ENCODE measurements around the gene FUBP1. TPM values are rescaled to one million over a fixed set of nuclear protein-coding genes. Genes with fewer than 3 reads are reported as not detected.

The FUBP1 gene
- total and polyA plus RNA-seq, 2 donors (not counting 1 experiment from before 2014, with no cell fraction given), result 95.8 to 249 TPM

DNA sequence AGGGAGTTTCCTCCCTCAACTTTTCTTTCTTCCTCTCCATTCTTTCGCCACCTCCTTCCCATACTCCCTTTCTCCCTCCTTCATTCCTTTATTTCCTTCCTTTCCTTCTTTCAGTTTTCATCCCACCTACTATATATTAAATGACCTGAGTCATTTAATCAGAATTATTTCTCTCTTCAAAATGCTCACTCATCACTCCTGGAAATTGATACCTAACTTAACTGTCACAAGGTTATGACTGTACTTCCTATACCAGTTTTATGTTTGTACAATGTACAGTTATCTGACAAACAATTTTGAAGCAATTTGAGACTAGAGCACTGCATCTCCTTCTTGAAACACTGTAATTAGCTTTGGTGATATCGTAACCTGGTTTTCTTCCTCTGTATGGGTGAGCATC lies 49.1 kb downstream of the FUBP1 start:
- ChIA-PET POLR2A (no interaction called here), CTCF (no interaction called here)
- Histone ChIP-seq H3K27ac (ENCODE audit: low read length in 2 of 2) (no peak overlapping the region), H3K9me3 (ENCODE audit: control extremely low read depth in 1 of 3, control insufficient read depth in 2 of 3, insufficient read depth in 1 of 3, low read length in 2 of 3) (no peaks in the 10 kb centered on the region), H3K9ac (ENCODE audit: low read length) (no peak overlapping the region), H3K4me2 (replicated peaks; ENCODE audit: low read depth, low read length, poor library complexity, severe bottlenecking) (no peak overlapping the region), H3K36me3 (replicated peaks in 1 of 2; ENCODE audit: control extremely low read depth in 1 of 2, control insufficient read depth in 1 of 2, extremely low read depth in 1 of 2, insufficient read depth in 2 of 2, low read length in 1 of 2) (no peaks in the 10 kb centered on the region), H2AFZ (ENCODE audit: insufficient read depth, low read depth, low read length, poor library complexity, severe bottlenecking) (no peak overlapping the region), H4K20me1 (ENCODE audit: control insufficient read depth, insufficient read depth, low read length, poor library complexity, severe bottlenecking) (no peaks in the 10 kb centered on the region), H3K27me3 (replicated peaks in 1 of 4; ENCODE audit: control extremely low read depth in 1 of 4, control insufficient read depth in 3 of 4, insufficient read depth in 4 of 4, low read length in 3 of 4) (no peaks in the 10 kb centered on the region), H3K79me2 (ENCODE audit: control insufficient read depth, insufficient read depth, low read length) (no peaks in the 10 kb centered on the region), H3K4me1 (ENCODE audit: control insufficient read depth in 2 of 2, insufficient read depth in 2 of 2, low read length in 2 of 2) (peaks cover 0 to 3% of the 10 kb centered on the region in 2 donors), H3K4me3 (ENCODE audit: control extremely low read depth in 1 of 5, extremely low read depth in 1 of 5, insufficient read depth in 1 of 5, low read depth in 2 of 5, low read length in 4 of 5) (no peak overlapping the region)
- ATAC-seq (ENCODE audit: low read depth) (no peak), DNase-seq (no peak)
- Mint-ChIP-seq H3K4me3 (no peak overlapping the region), H3K27ac (no peak overlapping the region), H3K27me3 (no peaks in the 10 kb centered on the region), H3K9me3 (ENCODE audit: insufficient read depth) (no peaks in the 10 kb centered on the region), H3K4me1 (peaks cover 14% of the 10 kb centered on the region)
- intact Hi-C loops (cut with micrococcal nuclease), result no loop called here
- TF ChIP-seq, protein P1, sequence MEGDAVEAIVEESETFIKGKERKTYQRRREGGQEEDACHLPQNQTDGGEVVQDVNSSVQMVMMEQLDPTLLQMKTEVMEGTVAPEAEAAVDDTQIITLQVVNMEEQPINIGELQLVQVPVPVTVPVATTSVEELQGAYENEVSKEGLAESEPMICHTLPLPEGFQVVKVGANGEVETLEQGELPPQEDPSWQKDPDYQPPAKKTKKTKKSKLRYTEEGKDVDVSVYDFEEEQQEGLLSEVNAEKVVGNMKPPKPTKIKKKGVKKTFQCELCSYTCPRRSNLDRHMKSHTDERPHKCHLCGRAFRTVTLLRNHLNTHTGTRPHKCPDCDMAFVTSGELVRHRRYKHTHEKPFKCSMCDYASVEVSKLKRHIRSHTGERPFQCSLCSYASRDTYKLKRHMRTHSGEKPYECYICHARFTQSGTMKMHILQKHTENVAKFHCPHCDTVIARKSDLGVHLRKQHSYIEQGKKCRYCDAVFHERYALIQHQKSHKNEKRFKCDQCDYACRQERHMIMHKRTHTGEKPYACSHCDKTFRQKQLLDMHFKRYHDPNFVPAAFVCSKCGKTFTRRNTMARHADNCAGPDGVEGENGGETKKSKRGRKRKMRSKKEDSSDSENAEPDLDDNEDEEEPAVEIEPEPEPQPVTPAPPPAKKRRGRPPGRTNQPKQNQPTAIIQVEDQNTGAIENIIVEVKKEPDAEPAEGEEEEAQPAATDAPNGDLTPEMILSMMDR (IDR thresholded peaks at IDR 0.05), result no peak
- TF ChIP-seq EZH2 (IDR thresholded peaks at IDR 0.05; ENCODE audit: borderline replicate concordance, insufficient read depth, low read depth, low read length, poor library complexity, severe bottlenecking), result no peak
- 100% methylated on average over 1 of the region's 2 CpGs for WGBS (ENCODE audit: insufficient coverage)

DNA sequence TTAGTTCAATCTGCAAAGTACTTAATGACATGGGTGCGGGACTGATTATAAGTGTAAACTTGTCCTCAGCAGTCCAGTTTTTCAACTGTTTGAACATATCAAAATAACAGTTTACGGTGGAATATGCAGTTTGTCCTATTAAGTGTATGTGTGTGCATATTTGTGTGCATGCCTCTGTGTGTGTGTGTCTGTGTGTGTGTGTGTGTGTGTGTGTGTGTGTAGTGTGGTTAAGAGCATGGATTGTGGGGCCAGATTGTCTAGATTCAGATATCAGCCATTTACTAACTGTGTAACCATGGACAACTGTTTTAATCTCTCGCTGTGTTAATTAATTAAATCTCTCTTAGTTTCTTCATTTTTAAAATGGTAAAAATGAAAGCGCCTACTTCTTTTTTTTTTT lies 51.5 kb downstream of the FUBP1 start:
- Mint-ChIP-seq H3K4me1 (peaks cover 14% of the 10 kb centered on the region), H3K27ac (no peak overlapping the region), H3K9me3 (ENCODE audit: insufficient read depth) (no peaks in the 10 kb centered on the region), H3K4me3 (peak overlapping the region; percentile 63), H3K27me3 (no peaks in the 10 kb centered on the region)
- H3K36me3 ChIP-seq (replicated peaks in 1 of 2; ENCODE audit: control extremely low read depth in 1 of 2, control insufficient read depth in 1 of 2, extremely low read depth in 1 of 2, insufficient read depth in 2 of 2, low read length in 1 of 2), result no peaks in the 10 kb centered on the region
- peak overlapping the region in 3 of 5 experiments; percentile 17 to 56 (median 18) for H3K4me3 ChIP-seq (ENCODE audit: control extremely low read depth in 1 of 5, extremely low read depth in 1 of 5, insufficient read depth in 1 of 5, low read depth in 2 of 5, low read length in 4 of 5)
- no peak for ATAC-seq (ENCODE audit: low read depth)
- H2AFZ ChIP-seq (ENCODE audit: insufficient read depth, low read depth, low read length, poor library complexity, severe bottlenecking), result no peak overlapping the region
- no peak for DNase-seq
- peaks cover 0 to 3% of the 10 kb centered on the region in 2 donors for H3K4me1 ChIP-seq (ENCODE audit: control insufficient read depth in 2 of 2, insufficient read depth in 2 of 2, low read length in 2 of 2)
- intact Hi-C loops (cut with micrococcal nuclease), result no loop called here
- H3K4me2 ChIP-seq (replicated peaks; ENCODE audit: low read depth, low read length, poor library complexity, severe bottlenecking), result peak overlapping the region; percentile 62
- no CpG with 5 or more reads among the region's 4 CpGs for WGBS (ENCODE audit: insufficient coverage)
- POLR2A ChIA-PET, result no interaction called here
- peak overlapping the region; percentile 72 for H3K9ac ChIP-seq (ENCODE audit: low read length)
- no peak for TF ChIP-seq EZH2 (IDR thresholded peaks at IDR 0.05; ENCODE audit: borderline replicate concordance, insufficient read depth, low read depth, low read length, poor library complexity, severe bottlenecking)
- TF ChIP-seq, protein P1 (IDR thresholded peaks at IDR 0.05), result no peak
- H3K27me3 ChIP-seq (replicated peaks in 1 of 4; ENCODE audit: control extremely low read depth in 1 of 4, control insufficient read depth in 3 of 4, insufficient read depth in 4 of 4, low read length in 3 of 4), result no peaks in the 10 kb centered on the region
- no peaks in the 10 kb centered on the region for H3K79me2 ChIP-seq (ENCODE audit: control insufficient read depth, insufficient read depth, low read length)
- CTCF ChIA-PET, result no interaction called here
- H3K27ac ChIP-seq (ENCODE audit: low read length in 2 of 2), result no peak overlapping the region
- H4K20me1 ChIP-seq (ENCODE audit: control insufficient read depth, insufficient read depth, low read length, poor library complexity, severe bottlenecking), result no peaks in the 10 kb centered on the region
- H3K9me3 ChIP-seq (ENCODE audit: control extremely low read depth in 1 of 3, control insufficient read depth in 2 of 3, insufficient read depth in 1 of 3, low read length in 2 of 3), result no peaks in the 10 kb centered on the region
